Ishikawa (cell line): ENCODE data around the gene FAM193B.

Experiments used
- CEBPB ChIP-seq: IDR thresholded peaks from 2 replicates; pipeline ENCODE4 v1.6.1; 2012
- CREB1 ChIP-seq: IDR thresholded peaks from 2 replicates; pipeline ENCODE4 v1.6.1; 2012; ENCODE audit warnings: low read depth
- EGR1 ChIP-seq: IDR thresholded peaks from 2 replicates; pipeline ENCODE4 v1.6.1; 2012
- EP300 ChIP-seq: IDR thresholded peaks from 2 replicates; pipeline ENCODE4 v1.6.1; 2012; ENCODE audit warnings: borderline replicate concordance
- FOXM1 ChIP-seq: IDR thresholded peaks from 2 replicates; pipeline ENCODE4 v1.6.1; 2012; ENCODE audit warnings: low read depth, borderline replicate concordance
- MAX ChIP-seq: IDR thresholded peaks from 2 replicates; pipeline ENCODE4 v1.6.1; 2012
- NFIC ChIP-seq: IDR thresholded peaks from 2 replicates; pipeline ENCODE4 v1.6.1; 2012
- RAD21 ChIP-seq: IDR thresholded peaks from 2 replicates; pipeline ENCODE4 v1.6.1; 2012; ENCODE audit warnings: low read depth
- REST ChIP-seq: IDR thresholded peaks from 2 replicates; pipeline ENCODE4 v1.6.1; 2012; ENCODE audit warnings: low read depth, mild to moderate bottlenecking
- TAF1 ChIP-seq: IDR thresholded peaks from 2 replicates; pipeline ENCODE4 v1.6.1; 2012; ENCODE audit warnings: low read depth, mild to moderate bottlenecking
- TCF12 ChIP-seq: IDR thresholded peaks from 2 replicates; pipeline ENCODE4 v1.6.1; 2012; ENCODE audit warnings: low read depth
- TEAD4 ChIP-seq: IDR thresholded peaks from 2 replicates; pipeline ENCODE4 v1.6.1; 2012
- YY1 ChIP-seq: IDR thresholded peaks from 2 replicates; pipeline ENCODE4 v1.6.1; 2012; ENCODE audit warnings: low read depth
- ZBTB7A ChIP-seq: IDR thresholded peaks from 2 replicates; pipeline ENCODE4 v1.6.1; 2012; ENCODE audit warnings: low read depth
- TF ChIP-seq, protein P1 (sequence below): IDR thresholded peaks from 2 replicates; pipeline ENCODE4 v1.6.1; 2012

The FAM193B gene

GRCh38 chr5:177493795-177494345, 60.5 kb downstream of the FAM193B start:
- no peak for TF ChIP-seq ZBTB7A
- no peak for TF ChIP-seq RAD21

DNA sequence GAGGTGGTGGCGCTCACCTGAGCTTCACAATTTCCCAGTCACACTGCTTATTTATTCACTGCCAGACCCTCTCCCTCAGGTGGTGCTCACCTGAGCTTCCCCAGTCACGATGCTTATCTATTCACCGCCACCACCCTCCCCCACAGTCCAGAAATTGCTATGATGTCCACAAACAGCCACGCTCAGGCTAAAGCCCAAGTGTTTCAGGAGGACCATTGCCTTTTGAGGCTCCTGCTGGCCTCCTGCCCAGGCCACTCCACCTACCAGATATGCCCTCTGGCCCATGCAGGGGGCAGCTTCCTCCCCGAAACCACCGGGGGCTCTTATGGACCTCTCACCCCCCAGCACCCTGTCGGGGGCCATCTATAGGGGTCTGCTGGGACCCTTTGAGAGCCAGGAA, 61.5 kb downstream of the FAM193B start:
- TF ChIP-seq RAD21 (no peak), CREB1 (no peak), FOXM1 (no peak), TAF1 (no peak), NFIC (no peak)

- no peak for TF ChIP-seq CEBPB
- TF ChIP-seq, protein P1, sequence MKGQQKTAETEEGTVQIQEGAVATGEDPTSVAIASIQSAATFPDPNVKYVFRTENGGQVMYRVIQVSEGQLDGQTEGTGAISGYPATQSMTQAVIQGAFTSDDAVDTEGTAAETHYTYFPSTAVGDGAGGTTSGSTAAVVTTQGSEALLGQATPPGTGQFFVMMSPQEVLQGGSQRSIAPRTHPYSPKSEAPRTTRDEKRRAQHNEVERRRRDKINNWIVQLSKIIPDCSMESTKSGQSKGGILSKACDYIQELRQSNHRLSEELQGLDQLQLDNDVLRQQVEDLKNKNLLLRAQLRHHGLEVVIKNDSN: no peak
- TF ChIP-seq CREB1: no peak
- TF ChIP-seq EGR1: no peak
- no peak for TF ChIP-seq TAF1
- TF ChIP-seq TEAD4: no peak
- TF ChIP-seq FOXM1: no peak
- TF ChIP-seq MAX: no peak
- TF ChIP-seq ZBTB7A: no peak
- TF ChIP-seq RAD21: no peak
- no peak for TF ChIP-seq EP300
- TF ChIP-seq YY1: no peak
Observed at GRCh38 chr5:177491983-177492746, 62.2 kb downstream of the FAM193B start.

DNA sequence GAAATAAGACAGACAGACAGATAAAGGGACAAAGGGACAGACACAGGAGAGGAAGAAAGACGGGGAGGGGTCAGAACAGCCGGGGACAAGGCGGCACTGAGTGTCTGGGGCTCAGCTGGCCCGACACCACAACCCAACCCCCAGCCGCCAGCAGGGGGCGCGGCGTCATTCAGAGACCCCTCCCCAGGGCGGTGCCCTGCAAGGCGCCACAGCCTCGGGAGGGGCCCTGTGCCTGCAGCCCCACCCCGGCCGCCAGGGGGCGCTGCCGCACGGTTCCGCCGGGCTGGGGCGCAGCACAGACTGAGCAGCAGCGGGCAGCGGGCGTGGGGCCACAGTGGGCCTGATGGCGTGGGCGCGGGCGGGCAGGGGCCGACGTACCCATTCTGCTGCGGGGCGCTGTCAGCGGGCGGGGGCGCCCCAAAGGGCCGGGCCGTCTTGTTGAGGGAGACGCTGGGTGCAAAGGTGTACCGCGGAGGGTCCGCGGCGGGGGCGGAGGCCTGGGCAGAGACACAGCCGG, 62.9 kb downstream of the FAM193B start:
- no peak for TF ChIP-seq TCF12
- TF ChIP-seq TAF1: no peak
- no peak for TF ChIP-seq EGR1
- TF ChIP-seq RAD21: peak; percentile 49; the same call in 1 of the 2 replicates
- peak; percentile 76 for TF ChIP-seq ZBTB7A

GRCh38 chr5:177490992-177491391, 63.4 kb downstream of the FAM193B start:
- TF ChIP-seq CEBPB (no peak), TEAD4 (no peak), FOXM1 (no peak), YY1 (no peak), EGR1 (no peak), CREB1 (no peak), MAX (no peak)

GRCh38 chr5:177490311-177490991, 63.9 kb downstream of the FAM193B start:
- no peak for TF ChIP-seq CEBPB
- no peak for TF ChIP-seq YY1
- no peak for TF ChIP-seq TAF1
- TF ChIP-seq NFIC: no peak
- no peak for TF ChIP-seq FOXM1
- no peak for TF ChIP-seq MAX
- TF ChIP-seq ZBTB7A: no peak
- no peak for TF ChIP-seq REST
- no peak for TF ChIP-seq TEAD4
- no peak for TF ChIP-seq TCF12
- TF ChIP-seq, protein P1: no peak
- no peak for TF ChIP-seq EGR1
- TF ChIP-seq CREB1: no peak
- no peak for TF ChIP-seq RAD21
- TF ChIP-seq EP300: no peak

DNA sequence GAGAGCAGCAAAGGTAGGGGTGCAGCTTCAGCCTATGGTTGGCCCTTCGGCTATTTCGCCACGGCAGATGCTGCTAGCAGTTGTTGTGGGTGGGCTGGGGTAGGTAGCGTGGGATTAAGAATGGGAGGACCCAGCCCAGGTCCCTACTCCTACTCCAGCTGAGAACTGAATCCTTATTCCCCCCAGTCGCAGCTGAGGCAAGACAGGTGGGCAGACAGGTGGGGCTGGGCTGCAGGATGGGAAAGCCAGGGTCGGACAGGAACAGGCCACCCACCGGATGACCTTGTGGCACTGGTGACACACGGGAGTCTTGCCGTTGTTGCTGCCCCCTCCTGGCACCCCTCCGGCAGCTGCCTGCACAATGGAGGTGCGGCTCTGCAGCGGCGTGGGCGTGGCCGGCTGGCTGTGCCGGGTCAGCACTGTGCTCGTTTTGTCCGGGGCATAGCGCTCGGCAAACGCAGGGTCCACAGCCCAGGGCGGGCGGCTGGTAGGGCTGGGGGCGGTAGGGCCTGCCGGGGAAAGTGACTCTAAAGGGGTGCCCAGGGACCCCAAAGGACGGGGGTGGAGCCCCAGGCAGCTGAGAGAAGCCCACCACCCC, 65.1 kb downstream of the FAM193B start:
- TF ChIP-seq RAD21 (no peak), REST (no peak), CREB1 (no peak), FOXM1 (no peak), EGR1 (no peak), NFIC (no peak), YY1 (no peak)
- TF ChIP-seq, protein P1: no peak
